HCT116 (cell line): ENCODE data around the gene ZNF789. TPM values are rescaled to one million over a fixed set of nuclear protein-coding genes. Genes with fewer than 3 reads are reported as not detected.

Experiments
- ATAC-seq: fragments of 200-7000 bp; cut with Tn5 transposase; 2 replicates; pipeline ENCODE4 v1.9.1; 2020; ENCODE audit warnings: mild to moderate bottlenecking, moderate library complexity
- BruUV-seq: library from RNA; stranded (reverse); fragments of 400-500 nt; replicated peaks from 2 replicates; lab custom pipeline; 2021; lab: Mats Ljungman, UMichigan
- CTCF ChIA-PET: fragments of 300-600 bp; sonication (Branson Sonifier 250); formaldehyde crosslinking; loops from one replicate; lab custom pipeline; 2021; ENCODE audit warnings: antibody characterized with exemption; lab: Charles Lee
- POLR2A ChIA-PET: fragments of 300-600, 350-600 bp; sonication (Branson Sonifier 250); formaldehyde crosslinking; loops from one replicate; lab custom pipeline; 2021; ENCODE audit warnings: antibody characterized with exemption; lab: Charles Lee
- RAD21 ChIA-PET, 2 experiments: fragments of 300-600 bp; sonication (Branson Sonifier 250); formaldehyde crosslinking; loops; one replicate each; lab custom pipeline; 2023; ENCODE audit warnings: low total read pairs in 2 of 2; ENCODE audit not compliant: uncharacterized antibody in 2 of 2, unreplicated experiment in 2 of 2, low non-redundant PET in 1 of 2; lab: Charles Lee
- DNase-seq: peaks from one replicate; pipeline ENCODE4 v3.0.0-alpha.2; 2010; ENCODE audit warnings: low read depth, low spot score
- H2AFZ ChIP-seq: fragments of 200-600 bp; shearing (Covaris generic), sonication (generic); 2 replicates; pipeline ENCODE4 v1.6.1; 2017; ENCODE audit warnings: low read depth, mixed run types, mixed read lengths, antibody characterized with exemption, low read length; ENCODE audit not compliant: poor library complexity, severe bottlenecking
- H3K27ac ChIP-seq: 2 replicates; pipeline ENCODE4 v1.5.1; 2012; ENCODE audit warnings: low read depth, low read length
- H3K27me3 ChIP-seq: fragments of 200-600 bp; sonication (generic); 2 replicates; pipeline ENCODE4 v1.6.1; 2016; ENCODE audit warnings: mixed run types, low read length, mixed read lengths; ENCODE audit not compliant: insufficient read depth
- H3K36me3 ChIP-seq, 2 experiments: fragments of 200-500 bp in 1 of 2; fragments of 200-600 bp in 1 of 2; sonication (Bioruptor generic) in 1 of 2; sonication (generic) in 1 of 2; 2 replicates each; pipeline versions ENCODE4 v1.5.1 to v1.6.1; 2014 to 2016; ENCODE audit warnings: low read length in 2 of 2, inconsistent platforms in 1 of 2, mixed read lengths in 1 of 2, mixed run types in 1 of 2; ENCODE audit not compliant: insufficient read depth in 2 of 2, control insufficient read depth in 1 of 2
- H3K4me1 ChIP-seq, 2 experiments: fragments of 200-600 bp in 1 of 2; sonication (generic) in 1 of 2; 2 replicates each; pipeline versions ENCODE4 v1.5.1 to v1.6.1; 2012 to 2017; ENCODE audit warnings: low read length in 2 of 2, inconsistent platforms in 1 of 2, mild to moderate bottlenecking in 1 of 2, mixed read lengths in 1 of 2, mixed run types in 1 of 2, moderate library complexity in 1 of 2; ENCODE audit not compliant: insufficient read depth in 2 of 2, control insufficient read depth in 1 of 2
- H3K4me2 ChIP-seq: fragments of 200-600 bp; sonication (generic); 2 replicates; pipeline ENCODE4 v1.6.1; 2017; ENCODE audit warnings: mixed run types, low read length, mixed read lengths
- H3K4me3 ChIP-seq, 2 experiments: fragments of 200-600 bp in 1 of 2; sonication (generic) in 1 of 2; replicated peaks in 1 of 2; 2 replicates each; pipeline ENCODE4 v1.5.1; 2011 to 2016; ENCODE audit warnings: low read length in 2 of 2, control low read depth in 1 of 2, low read depth in 1 of 2, mild to moderate bottlenecking in 1 of 2, mixed read lengths in 1 of 2, mixed run types in 1 of 2
- H3K79me2 ChIP-seq: fragments of 200-600 bp; sonication (generic); 2 replicates; pipeline ENCODE4 v1.6.1; 2017; ENCODE audit warnings: mild to moderate bottlenecking, mixed run types, low read length, moderate library complexity, mixed read lengths; ENCODE audit not compliant: insufficient read depth
- H3K9ac ChIP-seq: fragments of 200-600 bp; sonication (generic); 2 replicates; pipeline ENCODE4 v1.6.1; 2016; ENCODE audit warnings: low read length, mixed read lengths
- H3K9me2 ChIP-seq: fragments of 200-600 bp; sonication (generic), shearing (Covaris generic); 2 replicates; pipeline ENCODE4 v1.6.1; 2017; ENCODE audit warnings: mixed run types, mild to moderate bottlenecking, moderate library complexity; ENCODE audit not compliant: insufficient read depth
- H3K9me3 ChIP-seq, 2 experiments: fragments of 200-500 bp in 1 of 2; fragments of 200-600 bp in 1 of 2; sonication (Bioruptor generic) in 1 of 2; sonication (generic) in 1 of 2; 2 replicates each; pipeline ENCODE4 v1.6.1; 2014 to 2017; ENCODE audit warnings: low read length in 2 of 2, mixed read lengths in 2 of 2, inconsistent platforms in 1 of 2, low read depth in 1 of 2, mild to moderate bottlenecking in 1 of 2, mixed run types in 1 of 2, moderate library complexity in 1 of 2; ENCODE audit not compliant: control insufficient read depth in 1 of 2, insufficient read depth in 1 of 2
- H4K20me1 ChIP-seq: fragments of 200-600 bp; sonication (generic), shearing (Covaris generic); 2 replicates; pipeline ENCODE4 v1.6.1; 2017; ENCODE audit warnings: mixed run types, mild to moderate bottlenecking, moderate library complexity; ENCODE audit not compliant: insufficient read depth
- CBX3 ChIP-seq: IDR thresholded peaks from 2 replicates; pipeline ENCODE4 v1.6.1; 2012; ENCODE audit warnings: low read depth
- CEBPB ChIP-seq: IDR thresholded peaks from 2 replicates; pipeline ENCODE4 v1.6.1; 2012; ENCODE audit warnings: low read depth
- CTCF ChIP-seq, 3 experiments: fragments of 200-600 bp in 1 of 3; sonication (generic) in 1 of 3; IDR thresholded peaks in 2 of 3; conservative IDR thresholded peaks in 1 of 3; 2 replicates each; pipeline ENCODE4 v1.5.1; 2012 to 2017; ENCODE audit warnings: low read depth in 2 of 3, low read length in 2 of 3, antibody characterized with exemption in 1 of 3, borderline replicate concordance in 1 of 3, control low read depth in 1 of 3, mild to moderate bottlenecking in 1 of 3, mixed read lengths in 1 of 3, mixed run types in 1 of 3, moderate library complexity in 1 of 3; ENCODE audit not compliant: insufficient read depth in 1 of 3
- EGR1 ChIP-seq: IDR thresholded peaks from 2 replicates; pipeline ENCODE4 v1.6.1; 2012; ENCODE audit warnings: low read depth
- EZH2 ChIP-seq: fragments of 200-600 bp; sonication (generic); IDR thresholded peaks from 2 replicates; pipeline ENCODE4 v1.6.1; 2017; ENCODE audit warnings: antibody characterized with exemption, mixed run types
- EZH2phosphoT487 ChIP-seq: fragments of 200-600 bp; IDR thresholded peaks from 2 replicates; pipeline ENCODE4 v1.6.1; 2018; ENCODE audit warnings: antibody characterized with exemption, borderline replicate concordance
- RAD21 ChIP-seq: IDR thresholded peaks from 2 replicates; pipeline ENCODE4 v1.6.1; 2012; ENCODE audit warnings: low read depth, mild to moderate bottlenecking
- YY1 ChIP-seq: IDR thresholded peaks from 2 replicates; pipeline ENCODE4 v1.6.1; 2011; ENCODE audit warnings: low read length, low read depth, moderate library complexity, mild to moderate bottlenecking; ENCODE audit not compliant: insufficient replicate concordance; ENCODE audit errors: extremely low read depth
- ZFX ChIP-seq: fragments of 450-650 bp; IDR thresholded peaks from 2 replicates; pipeline ENCODE4 v1.6.1; 2017
- intact Hi-C: fragments of 100-400 bp; cut with micrococcal nuclease; formaldehyde crosslinking; loops from 2 replicates; pipeline ENCODE4 v1.10.0; 2022
- total RNA-seq: library from RNA; stranded (reverse); gene quantifications from one replicate; pipeline ENCODE4 v1.2.1, GENCODE V29; 2021; ENCODE audit not compliant: unreplicated experiment
- TF ChIP-seq, protein P1 (sequence below): IDR thresholded peaks from 2 replicates; pipeline ENCODE4 v1.6.1; 2011; ENCODE audit warnings: mild to moderate bottlenecking, low read length, moderate library complexity; ENCODE audit not compliant: insufficient replicate concordance; ENCODE audit errors: extremely low read depth

The ZNF789 gene
- total RNA-seq, 1 experiment from 2014 or later, result 8.2 TPM

- H3K9me2 ChIP-seq, result no peaks in the 10 kb centered on the region
- DNase-seq (no peak), ATAC-seq (no peak)
- no peak overlapping the region for H3K4me2 ChIP-seq
- BruUV-seq, result no TSS peak
- H3K27me3 ChIP-seq, result no peaks in the 10 kb centered on the region
- no peaks in the 10 kb centered on the region for H3K4me1 ChIP-seq
- H3K9me3 ChIP-seq, result no peaks in the 10 kb centered on the region
- POLR2A ChIA-PET, result interaction anchor here (1.1 kb wide), 1 partner anchor 17 kb away, joined by 4 read pairs; the partner anchor contains the start of gene ZKSCAN5
- no peaks in the 10 kb centered on the region for H3K79me2 ChIP-seq
- RAD21 ChIA-PET, result no interaction called here
- H3K27ac ChIP-seq, result no peak overlapping the region
- H4K20me1 ChIP-seq, result no peaks in the 10 kb centered on the region
- intact Hi-C loops, result loop anchor here (10.0 kb wide), 2 partner anchors 93 to 393 kb away; partner anchors contain the start of genes TRIM4 and ZSCAN25
- CTCF ChIA-PET, result no interaction called here
- H3K9ac ChIP-seq, result no peak overlapping the region
- peaks cover 20 to 25% of the 10 kb centered on the region in 2 experiments; a peak in 3 of 4 replicates for H3K36me3 ChIP-seq
- no peak overlapping the region for H2AFZ ChIP-seq
- TF ChIP-seq ZFX, result no peak
- no peak for TF ChIP-seq EGR1
- no peak for TF ChIP-seq YY1
- TF ChIP-seq CEBPB, result no peak
- TF ChIP-seq RAD21, result no peak
- no peak for TF ChIP-seq EZH2
- TF ChIP-seq, protein P1, sequence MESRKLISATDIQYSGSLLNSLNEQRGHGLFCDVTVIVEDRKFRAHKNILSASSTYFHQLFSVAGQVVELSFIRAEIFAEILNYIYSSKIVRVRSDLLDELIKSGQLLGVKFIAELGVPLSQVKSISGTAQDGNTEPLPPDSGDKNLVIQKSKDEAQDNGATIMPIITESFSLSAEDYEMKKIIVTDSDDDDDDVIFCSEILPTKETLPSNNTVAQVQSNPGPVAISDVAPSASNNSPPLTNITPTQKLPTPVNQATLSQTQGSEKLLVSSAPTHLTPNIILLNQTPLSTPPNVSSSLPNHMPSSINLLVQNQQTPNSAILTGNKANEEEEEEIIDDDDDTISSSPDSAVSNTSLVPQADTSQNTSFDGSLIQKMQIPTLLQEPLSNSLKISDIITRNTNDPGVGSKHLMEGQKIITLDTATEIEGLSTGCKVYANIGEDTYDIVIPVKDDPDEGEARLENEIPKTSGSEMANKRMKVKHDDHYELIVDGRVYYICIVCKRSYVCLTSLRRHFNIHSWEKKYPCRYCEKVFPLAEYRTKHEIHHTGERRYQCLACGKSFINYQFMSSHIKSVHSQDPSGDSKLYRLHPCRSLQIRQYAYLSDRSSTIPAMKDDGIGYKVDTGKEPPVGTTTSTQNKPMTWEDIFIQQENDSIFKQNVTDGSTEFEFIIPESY, result no peak
- TF ChIP-seq EZH2phosphoT487, result no peak
- TF ChIP-seq CTCF (IDR thresholded peaks at IDR 0.05 in 2 of 3, conservative IDR thresholded peaks at IDR 0.05 in 1 of 3; ENCODE audit: borderline replicate concordance in 1 of 3, insufficient read depth in 1 of 3, low read depth in 2 of 3, low read length in 2 of 3), result no peak
- no peak for TF ChIP-seq CBX3
- TF ChIP-seq, all 23 proteins: peak for 0
- H3K4me3 ChIP-seq, result no peak overlapping the region
Measured at GRCh38 chr7:99521399-99521798, 48.7 kb downstream of the ZNF789 start.
